ENCODE data around the gene HSD17B11. TPM values are rescaled to one million over a fixed set of nuclear protein-coding genes. Genes with fewer than 3 reads are reported as not detected.
"Not testable (repeated sequence)": the region's sequence is repeated elsewhere in the genome, so short reads cannot be mapped to it uniquely, and the experiment has no call there.

Gene HSD17B11
- total RNA-seq, 1 experiment from 2014 or later, result 6.7 TPM

GRCh38 chr4:87422104-87423052, 31.4 kb upstream of the HSD17B11 start, which contains the start of gene NUDT9:
TSS of gene NUDT9 (plus strand) at chr4:87422573. CDS start at chr4:87422906, 333 bp downstream.
- Histone ChIP-seq H3K4me3 (ENCODE audit: low read depth, low read length, poor library complexity, severe bottlenecking) (peak within 1 kb of the TSS; percentile 73), H3K27ac (ENCODE audit: low read depth, low read length, poor library complexity, severe bottlenecking) (peak within 1 kb of the TSS; percentile 66), H3K27me3 (replicated peaks; ENCODE audit: insufficient read depth, low read depth, low read length, poor library complexity) (no peaks in the 10 kb centered on the region), H3K36me3 (ENCODE audit: insufficient read depth, low read length, poor library complexity, severe bottlenecking) (no peaks in the 10 kb centered on the region), H3K4me1 (ENCODE audit: insufficient read depth, low read length, poor library complexity, severe bottlenecking) (peaks cover 3% of the 10 kb centered on the region), H3K9me3 (ENCODE audit: low read depth, low read length, poor library complexity, severe bottlenecking) (no peaks in the 10 kb centered on the region)
- TSS peak; percentile 94 for BruUV-seq (replicated peaks)
- ChIA-PET CTCF (no interaction called here), POLR2A (ENCODE audit: low non-redundant PET) (no interaction called here)
- DNase-seq (ENCODE audit: low spot score), result peak; percentile 92
- TF ChIP-seq CTCF (conservative IDR thresholded peaks at IDR 0.05; ENCODE audit: low read depth, low read length), result no peak
- no peak for TF ChIP-seq EZH2 (IDR thresholded peaks at IDR 0.05; ENCODE audit: borderline replicate concordance, low read depth, low read length, poor library complexity, severe bottlenecking)
- intact Hi-C loops (cut with micrococcal nuclease; ENCODE audit: unreplicated experiment), result no loop called here

- H3K27me3 ChIP-seq (replicated peaks; ENCODE audit: insufficient read depth, low read depth, low read length, poor library complexity), result no peaks in the 10 kb centered on the region
- TF ChIP-seq EZH2 (IDR thresholded peaks at IDR 0.05; ENCODE audit: borderline replicate concordance, low read depth, low read length, poor library complexity, severe bottlenecking) (no peak), CTCF (conservative IDR thresholded peaks at IDR 0.05; ENCODE audit: low read depth, low read length) (no peak)
- DNase-seq (ENCODE audit: low spot score), result no peak
- H3K27ac ChIP-seq (ENCODE audit: low read depth, low read length, poor library complexity, severe bottlenecking), result no peak overlapping the region
- POLR2A ChIA-PET (ENCODE audit: low non-redundant PET), result no interaction called here
- H3K36me3 ChIP-seq (ENCODE audit: insufficient read depth, low read length, poor library complexity, severe bottlenecking), result no peaks in the 10 kb centered on the region
- no peaks in the 10 kb centered on the region for H3K9me3 ChIP-seq (ENCODE audit: low read depth, low read length, poor library complexity, severe bottlenecking)
- no peak overlapping the region for H3K4me3 ChIP-seq (ENCODE audit: low read depth, low read length, poor library complexity, severe bottlenecking)
- no peaks in the 10 kb centered on the region for H3K4me1 ChIP-seq (ENCODE audit: insufficient read depth, low read length, poor library complexity, severe bottlenecking)
- no TSS peak for BruUV-seq (replicated peaks)
- intact Hi-C loops (cut with micrococcal nuclease; ENCODE audit: unreplicated experiment), result no loop called here
- CTCF ChIA-PET, result no interaction called here
Observed at GRCh38 chr4:87420276-87420830, 29.4 kb upstream of the HSD17B11 start.

GRCh38 chr4:87419578-87420249, 28.7 kb upstream of the HSD17B11 start:
- H3K9me3 ChIP-seq (ENCODE audit: low read depth, low read length, poor library complexity, severe bottlenecking), result no peaks in the 10 kb centered on the region
- no peaks in the 10 kb centered on the region for H3K4me1 ChIP-seq (ENCODE audit: insufficient read depth, low read length, poor library complexity, severe bottlenecking)
- no peaks in the 10 kb centered on the region for H3K27me3 ChIP-seq (replicated peaks; ENCODE audit: insufficient read depth, low read depth, low read length, poor library complexity)
- intact Hi-C loops (cut with micrococcal nuclease; ENCODE audit: unreplicated experiment), result no loop called here
- no peak for DNase-seq (ENCODE audit: low spot score)
- CTCF ChIA-PET, result no interaction called here
- TF ChIP-seq CTCF (conservative IDR thresholded peaks at IDR 0.05; ENCODE audit: low read depth, low read length) (no peak), EZH2 (IDR thresholded peaks at IDR 0.05; ENCODE audit: borderline replicate concordance, low read depth, low read length, poor library complexity, severe bottlenecking) (no peak)
- H3K27ac ChIP-seq (ENCODE audit: low read depth, low read length, poor library complexity, severe bottlenecking), result no peak overlapping the region
- BruUV-seq (replicated peaks), result no TSS peak
- POLR2A ChIA-PET (ENCODE audit: low non-redundant PET), result no interaction called here
- H3K4me3 ChIP-seq (ENCODE audit: low read depth, low read length, poor library complexity, severe bottlenecking), result no peak overlapping the region
- no peaks in the 10 kb centered on the region for H3K36me3 ChIP-seq (ENCODE audit: insufficient read depth, low read length, poor library complexity, severe bottlenecking)

- intact Hi-C loops (cut with micrococcal nuclease; ENCODE audit: unreplicated experiment); H3K4me3 ChIP-seq (ENCODE audit: low read depth, low read length, poor library complexity, severe bottlenecking); H3K27ac ChIP-seq (ENCODE audit: low read depth, low read length, poor library complexity, severe bottlenecking); CTCF ChIA-PET; BruUV-seq (replicated peaks); H3K9me3 ChIP-seq (ENCODE audit: low read depth, low read length, poor library complexity, severe bottlenecking); POLR2A ChIA-PET (ENCODE audit: low non-redundant PET); H3K4me1 ChIP-seq (ENCODE audit: insufficient read depth, low read length, poor library complexity, severe bottlenecking); H3K36me3 ChIP-seq (ENCODE audit: insufficient read depth, low read length, poor library complexity, severe bottlenecking); DNase-seq (ENCODE audit: low spot score); H3K27me3 ChIP-seq (replicated peaks; ENCODE audit: insufficient read depth, low read depth, low read length, poor library complexity): not testable (repeated sequence)
Observed at GRCh38 chr4:87418410-87418809, 27.4 kb upstream of the HSD17B11 start.

Measured in A673 (cell line).